ENCODE results near the gene PCNX2.

DNA sequence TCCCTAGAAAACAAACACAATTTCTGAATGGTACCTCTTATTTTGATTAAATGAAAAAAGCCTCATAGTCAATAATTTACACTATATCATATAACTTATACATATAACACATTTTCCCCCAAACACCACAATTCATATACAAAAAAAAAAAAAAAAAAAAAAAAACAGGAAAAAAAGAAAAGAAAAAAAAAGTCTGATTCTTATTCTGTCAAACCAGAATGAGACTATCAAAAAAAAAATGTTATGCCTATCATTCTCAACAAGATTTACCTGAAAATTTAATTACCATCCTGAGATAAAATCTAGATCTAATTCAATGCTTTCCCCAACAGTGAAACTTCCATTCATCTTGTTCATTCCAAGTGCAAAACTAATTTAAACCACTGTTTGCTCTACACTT lies 86.8 kb downstream of the PCNX2 start:
- TF ChIP-seq CTCF (IDR thresholded peaks at IDR 0.05) (no peak), POLR2A (IDR thresholded peaks at IDR 0.05) (no peak)

Measured in esophagus squamous epithelium (tissue), 4 donors.